TTC549 (cell line): Measurements from ENCODE around the gene LYPLAL1.
A peak's percentile ranks its signal among the peaks of the same experiment; 100 is the strongest.
"Not testable (repeated sequence)": the region's sequence is repeated elsewhere in the genome, so short reads cannot be mapped to it uniquely, and the experiment has no call there.

Source experiments
- FAIRE-seq: peaks from 2 replicates; lab custom pipeline; 2012; peaks lifted over from hg19 to GRCh38; lab: Jason Lieb, UNC

The LYPLAL1 gene

GRCh38 chr1:219215477-219215876 is 41.8 kb downstream of the LYPLAL1 start:
- FAIRE-seq, result no peak

GRCh38 chr1:219220945-219221344 is 47.3 kb downstream of the LYPLAL1 start:
- no peak for FAIRE-seq

GRCh38 chr1:219223496-219223895 is 49.8 kb downstream of the LYPLAL1 start:
- peak; percentile 60 for FAIRE-seq

- FAIRE-seq, result no peak
Measured at GRCh38 chr1:219226196-219226595, 52.5 kb downstream of the LYPLAL1 start.

- no peak for FAIRE-seq
Measured at GRCh38 chr1:219227360-219228057, 53.8 kb downstream of the LYPLAL1 start.

- no peak for FAIRE-seq
Measured at GRCh38 chr1:219228058-219228419, 54.4 kb downstream of the LYPLAL1 start.

- FAIRE-seq, result no peak
Measured at GRCh38 chr1:219232890-219233289, 59.2 kb downstream of the LYPLAL1 start.

- no peak for FAIRE-seq
Measured at GRCh38 chr1:219235903-219236481, 62.3 kb downstream of the LYPLAL1 start.

GRCh38 chr1:219236933-219237610 is 63.4 kb downstream of the LYPLAL1 start:
- peak; percentile 17 for FAIRE-seq

GRCh38 chr1:219239518-219239917 is 65.8 kb downstream of the LYPLAL1 start:
- FAIRE-seq, result peak; percentile 36

GRCh38 chr1:219244864-219245263 is 71.2 kb downstream of the LYPLAL1 start:
- FAIRE-seq, result no peak

- FAIRE-seq, result no peak
Measured at GRCh38 chr1:219247441-219247840, 73.8 kb downstream of the LYPLAL1 start.

GRCh38 chr1:219250468-219250867 is 76.8 kb downstream of the LYPLAL1 start:
- FAIRE-seq, result not testable (repeated sequence)

GRCh38 chr1:219257751-219258150 is 84.1 kb downstream of the LYPLAL1 start:
- FAIRE-seq, result no peak

GRCh38 chr1:219261454-219261853 is 87.8 kb downstream of the LYPLAL1 start:
- FAIRE-seq, result no peak
